Activated gamma-delta T cell treated with Interleukin-2 at 50 U/mL for 16 hours (primary cell): ENCODE results near the gene ITPA.

Experiments
- DNase-seq: peaks from one replicate; pipeline ENCODE4 v3.0.0-alpha.2; 2020

ITPA gene

GRCh38 chr20:3209257-3209945 is at the start of gene ITPA:
ITPA (plus strand) TSS chr20:3209498; CDS start chr20:3209552, 54 bp downstream.
- DNase-seq = peak; percentile 61

- DNase-seq = no peak
Measured at GRCh38 chr20:3160418-3160817, 48.9 kb upstream of the ITPA start.

- no peak for DNase-seq
Measured at GRCh38 chr20:3161316-3162079, 47.8 kb upstream of the ITPA start.

GRCh38 chr20:3162080-3162611 is 47.2 kb upstream of the ITPA start:
- DNase-seq = no peak

GRCh38 chr20:3163099-3164042 is 45.9 kb upstream of the ITPA start:
- DNase-seq = no peak

- no peak for DNase-seq
Measured at GRCh38 chr20:3164043-3164762, 45.1 kb upstream of the ITPA start.

- no peak for DNase-seq
Measured at GRCh38 chr20:3164763-3165410, 44.4 kb upstream of the ITPA start.

GRCh38 chr20:3165473-3166337 is 43.6 kb upstream of the ITPA start:
- no peak for DNase-seq

GRCh38 chr20:3166338-3166912 is 42.9 kb upstream of the ITPA start:
- no peak for DNase-seq

- DNase-seq = no peak
Measured at GRCh38 chr20:3166913-3167342, 42.4 kb upstream of the ITPA start.

- no peak for DNase-seq
Measured at GRCh38 chr20:3167738-3168078, 41.6 kb upstream of the ITPA start.

GRCh38 chr20:3168079-3168828 is 41.0 kb upstream of the ITPA start:
- no peak for DNase-seq

GRCh38 chr20:3168829-3169590 is 40.3 kb upstream of the ITPA start:
- DNase-seq = no peak

- DNase-seq = no peak
Measured at GRCh38 chr20:3171391-3172125, 37.7 kb upstream of the ITPA start.

GRCh38 chr20:3172126-3172932 is 37.0 kb upstream of the ITPA start:
- DNase-seq = no peak

- peak; percentile 80 for DNase-seq
Measured at GRCh38 chr20:3172933-3173609, 36.2 kb upstream of the ITPA start, which contains the start of gene LZTS3. LZTS3 (minus strand) TSS chr20:3173549; CDS start chr20:3167163, 6,386 bp downstream.
